Measurements from ENCODE around the gene LPAR2.

GRCh38 chr19:19592690-19593089 lies 35.3 kb downstream of the LPAR2 start:
- no peak for TF ChIP-seq CTCF (IDR thresholded peaks at IDR 0.05)
- no peak for TF ChIP-seq POLR2A (IDR thresholded peaks at IDR 0.05)
